VCaP (cell line): ENCODE results near the gene CNBP.
"Not testable (repeated sequence)": the region's sequence is repeated elsewhere in the genome, so short reads cannot be mapped to it uniquely, and the experiment has no call there.

ENCODE experiments used
- H3K27ac ChIP-seq: fragments of 450-650 bp; 2 replicates; pipeline ENCODE4 v1.5.1; 2017
- TF ChIP-seq, protein P1 (sequence below): fragments of 450-650 bp; conservative IDR thresholded peaks from 2 replicates; pipeline ENCODE4 v1.5.1; 2017; ENCODE audit warnings: mild to moderate bottlenecking, moderate library complexity

The CNBP gene

DNA sequence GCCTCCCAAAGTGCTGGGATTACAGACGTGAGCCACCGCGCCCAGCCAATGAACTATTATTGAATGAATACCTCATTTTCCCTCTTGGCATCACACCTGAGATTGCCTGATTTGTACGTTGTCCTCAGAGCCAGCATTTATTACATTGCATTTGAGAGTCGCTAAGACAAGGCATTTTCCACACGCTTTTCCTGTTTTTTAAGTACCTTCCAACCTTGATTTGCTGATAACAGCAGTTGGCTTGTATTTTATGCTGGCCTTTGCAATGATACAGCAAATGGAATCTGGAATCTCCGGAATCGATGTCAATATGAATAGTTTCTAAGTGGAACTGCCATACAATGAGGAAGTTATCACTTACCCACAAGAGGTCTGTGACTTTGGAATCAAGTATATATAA is 15.7 kb upstream of the CNBP start:
- peak overlapping the region; percentile 93 for H3K27ac ChIP-seq

DNA sequence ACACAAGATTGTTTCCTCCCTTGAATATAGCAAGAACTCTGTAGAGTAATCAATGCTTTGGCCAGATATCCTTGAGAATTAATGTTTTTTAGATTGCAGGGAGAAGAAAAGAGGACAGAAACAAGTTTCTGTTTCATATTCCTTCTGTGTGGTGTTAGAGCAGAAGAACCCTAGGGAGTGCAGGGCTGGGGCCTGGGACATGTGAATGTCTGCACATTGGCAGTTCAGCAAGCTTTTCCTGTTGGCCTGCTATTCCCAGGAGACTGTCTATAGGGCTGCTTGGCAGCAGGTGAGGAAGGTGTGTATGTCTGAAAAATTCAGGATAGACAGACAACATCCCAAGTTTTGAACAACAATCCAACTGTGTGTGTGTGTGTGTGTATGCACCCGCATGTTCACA is 13.6 kb upstream of the CNBP start:
- peak overlapping the region; percentile 93 for H3K27ac ChIP-seq
- TF ChIP-seq, protein P1, sequence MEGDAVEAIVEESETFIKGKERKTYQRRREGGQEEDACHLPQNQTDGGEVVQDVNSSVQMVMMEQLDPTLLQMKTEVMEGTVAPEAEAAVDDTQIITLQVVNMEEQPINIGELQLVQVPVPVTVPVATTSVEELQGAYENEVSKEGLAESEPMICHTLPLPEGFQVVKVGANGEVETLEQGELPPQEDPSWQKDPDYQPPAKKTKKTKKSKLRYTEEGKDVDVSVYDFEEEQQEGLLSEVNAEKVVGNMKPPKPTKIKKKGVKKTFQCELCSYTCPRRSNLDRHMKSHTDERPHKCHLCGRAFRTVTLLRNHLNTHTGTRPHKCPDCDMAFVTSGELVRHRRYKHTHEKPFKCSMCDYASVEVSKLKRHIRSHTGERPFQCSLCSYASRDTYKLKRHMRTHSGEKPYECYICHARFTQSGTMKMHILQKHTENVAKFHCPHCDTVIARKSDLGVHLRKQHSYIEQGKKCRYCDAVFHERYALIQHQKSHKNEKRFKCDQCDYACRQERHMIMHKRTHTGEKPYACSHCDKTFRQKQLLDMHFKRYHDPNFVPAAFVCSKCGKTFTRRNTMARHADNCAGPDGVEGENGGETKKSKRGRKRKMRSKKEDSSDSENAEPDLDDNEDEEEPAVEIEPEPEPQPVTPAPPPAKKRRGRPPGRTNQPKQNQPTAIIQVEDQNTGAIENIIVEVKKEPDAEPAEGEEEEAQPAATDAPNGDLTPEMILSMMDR: no peak

More for the DNA sequence above, 15.7 kb upstream of the CNBP start:
- TF ChIP-seq, protein P1: no peak

DNA sequence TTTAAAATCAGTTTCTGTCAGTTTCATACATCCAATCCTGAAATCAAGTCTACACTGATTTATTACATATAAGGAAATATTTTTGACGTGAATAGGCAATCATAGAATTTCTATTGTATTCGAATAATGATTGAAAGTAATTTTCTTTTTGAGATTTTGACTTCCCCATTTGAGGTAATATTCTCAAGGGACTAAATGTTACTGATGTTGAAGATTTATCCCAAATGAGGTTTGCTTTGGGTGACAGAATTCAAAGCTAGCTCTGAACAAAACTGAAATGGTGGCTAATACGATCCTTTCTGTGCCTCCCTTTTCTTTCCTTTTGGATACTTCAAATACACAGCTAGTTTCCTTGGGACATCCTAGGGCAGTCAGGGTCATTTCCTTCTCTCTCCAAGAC is 12.9 kb upstream of the CNBP start:
- peak overlapping the region; percentile 93 for H3K27ac ChIP-seq
- TF ChIP-seq, protein P1: no peak

DNA sequence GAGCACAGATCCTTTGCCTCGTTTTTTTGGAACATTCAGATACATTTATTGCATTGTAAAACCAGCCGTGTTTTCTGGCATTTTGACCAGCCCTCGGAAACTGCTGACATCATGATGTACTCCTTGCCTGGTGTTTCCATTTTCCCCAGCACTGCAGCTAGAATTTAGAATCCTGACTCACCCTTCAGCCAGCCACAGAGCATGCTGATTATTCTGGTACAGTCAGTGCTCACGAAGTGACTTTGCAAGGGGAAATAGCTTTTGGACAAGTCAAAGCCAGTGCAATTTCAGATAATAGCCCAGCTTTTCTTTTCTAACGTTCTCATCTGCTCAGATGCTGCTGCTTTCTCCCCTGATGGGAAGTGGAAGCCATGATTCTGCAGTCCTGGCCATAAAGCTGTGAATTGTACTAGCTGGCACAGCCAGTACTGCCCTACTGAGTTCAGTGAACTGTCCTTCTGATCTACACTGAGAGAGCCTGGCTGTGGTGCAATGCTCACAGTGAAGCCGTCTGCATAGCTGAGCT is 12.1 kb upstream of the CNBP start:
- peak overlapping the region; percentile 93 for H3K27ac ChIP-seq
- TF ChIP-seq, protein P1: no peak

DNA sequence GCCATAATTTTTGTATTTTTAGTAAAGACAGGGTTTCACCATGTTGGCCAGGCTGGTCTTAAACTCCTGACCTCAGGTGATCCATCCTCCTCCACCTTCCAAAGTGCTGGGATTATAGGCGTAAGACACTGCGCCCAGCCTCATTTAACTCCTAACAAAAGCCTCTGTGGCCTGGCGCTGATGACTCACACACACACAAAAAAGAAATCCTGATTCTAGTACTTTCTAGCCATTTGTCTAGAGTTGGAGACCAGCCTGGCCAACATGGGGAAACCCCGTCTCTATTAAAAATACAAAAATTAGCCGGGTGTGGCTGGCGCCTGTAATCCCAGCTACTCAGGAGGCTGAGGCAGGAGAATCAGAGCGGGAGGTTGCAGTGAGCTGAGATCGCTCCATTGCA is 6.1 kb upstream of the CNBP start:
- H3K27ac ChIP-seq: not testable (repeated sequence)

DNA sequence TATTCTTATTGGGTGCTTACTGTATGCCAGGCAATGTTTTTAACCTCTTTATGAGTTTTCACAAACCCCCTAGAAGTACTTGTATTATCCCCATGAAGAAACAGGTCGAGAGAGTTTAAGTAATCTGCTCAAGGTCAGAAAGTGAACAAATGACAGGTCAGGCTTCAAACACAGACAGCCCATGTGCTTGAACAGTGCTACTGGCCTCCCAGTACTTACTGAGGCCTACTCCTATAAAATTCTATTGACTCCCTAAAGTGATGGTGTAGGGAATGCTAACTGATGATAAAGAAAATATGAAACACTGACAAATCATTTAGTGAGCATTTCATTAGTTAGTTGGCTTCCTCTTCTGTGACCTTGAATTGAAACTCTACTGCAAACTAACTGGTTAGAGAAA is 4.2 kb upstream of the CNBP start:
- no peak overlapping the region for H3K27ac ChIP-seq
- TF ChIP-seq, protein P1: no peak

DNA sequence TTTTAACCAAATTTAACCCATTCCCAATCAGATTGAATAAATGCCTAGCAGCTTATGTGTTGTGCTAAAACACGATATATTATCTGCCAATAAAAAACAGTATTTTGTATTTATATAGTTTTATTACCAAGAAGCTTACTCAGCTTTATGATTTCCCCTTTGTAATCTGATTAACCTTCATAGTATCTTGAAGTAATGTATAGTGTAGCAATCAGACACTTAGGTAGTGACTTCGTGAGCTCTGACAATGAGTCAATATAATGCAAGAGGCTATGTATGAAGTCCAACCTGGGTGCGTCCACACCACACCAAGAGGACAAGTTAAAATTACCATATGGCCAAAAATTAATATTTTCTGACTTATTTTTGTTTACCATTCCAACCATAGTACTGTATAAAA is 2.1 kb upstream of the CNBP start:
- H3K27ac ChIP-seq: peak overlapping the region; percentile 99
- TF ChIP-seq, protein P1: no peak

DNA sequence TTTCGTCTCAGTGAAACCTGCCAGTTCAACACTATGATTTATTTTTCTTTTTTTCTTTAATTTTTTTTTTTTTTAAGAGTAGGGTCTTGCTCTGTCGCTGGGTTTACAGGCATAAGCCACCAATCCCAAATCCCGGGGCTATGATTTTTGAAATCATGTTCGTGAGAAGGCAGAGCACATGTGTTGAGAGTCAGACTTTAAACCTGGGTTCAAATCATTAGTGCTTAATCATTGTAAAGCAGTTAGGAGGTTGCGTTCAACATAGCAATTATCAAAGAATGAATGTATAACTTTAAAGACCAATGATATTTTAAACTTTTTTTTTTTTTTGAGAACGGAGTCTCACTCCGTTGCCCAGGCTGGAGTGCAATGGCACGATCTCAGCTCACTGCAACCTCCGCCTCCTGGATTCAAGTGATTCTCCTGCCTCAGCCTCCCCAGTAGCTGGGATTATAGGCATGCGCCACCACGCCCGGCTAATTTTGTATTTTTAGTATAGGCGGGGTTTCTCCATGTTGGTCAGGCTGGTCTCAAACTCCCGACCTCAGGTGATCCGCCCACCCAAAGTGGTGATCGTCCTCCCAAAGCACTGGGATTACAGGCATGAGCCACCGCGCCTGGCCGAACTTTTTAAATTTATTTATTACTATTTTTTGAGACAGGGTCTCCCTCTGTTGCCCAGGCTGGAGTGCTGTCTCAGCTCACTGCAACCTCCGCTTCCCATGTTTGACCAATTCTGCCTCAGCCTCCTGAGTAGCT is 1.3 kb upstream of the CNBP start:
- H3K27ac ChIP-seq: peak overlapping the region; percentile 99

DNA sequence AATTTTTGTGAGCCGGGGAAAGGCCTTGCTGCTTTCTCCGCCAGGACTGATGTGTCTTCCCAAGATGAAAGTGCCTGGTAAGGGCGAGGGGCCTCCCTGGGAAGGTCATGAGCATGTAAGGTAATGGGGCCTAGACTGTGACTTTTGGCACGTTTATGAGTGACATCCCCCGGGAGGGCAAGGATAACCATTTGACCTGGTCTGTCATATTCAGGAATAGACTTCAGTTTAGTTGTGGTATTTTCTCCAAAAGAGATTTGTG is 631 bp upstream of the CNBP start:
- peak overlapping the region; percentile 99 for H3K27ac ChIP-seq
- TF ChIP-seq, protein P1: no peak
